Adrenal gland (tissue), 12 donors: ENCODE measurements around the gene NIP7. TPM values are rescaled to one million over a fixed set of nuclear protein-coding genes. Genes with fewer than 3 reads are reported as not detected.

Experiments
- DNase-seq, 7 donors: peaks; one replicate each; pipeline ENCODE4 v3.0.0-alpha.2; 2019 to 2020
- H3K27ac ChIP-seq, 5 donors: fragments of 200-600 bp; sonication (generic) in 4 of 5; 1 replicate in 3 of 5; 2 replicates in 2 of 5; pipeline versions ENCODE4 v1.5.1 to v1.8.0; 2016 to 2020; ENCODE audit warnings: mild to moderate bottlenecking in 1 of 5
- H3K27me3 ChIP-seq: fragments of 200-600 bp; 2 replicates; pipeline ENCODE4 v1.8.0; 2021
- H3K36me3 ChIP-seq, 2 donors: fragments of 200-600 bp; replicated peaks in 1 of 2; 1 replicate in 1 of 2; 2 replicates in 1 of 2; pipeline versions ENCODE4 v1.5.1 to v1.8.0; 2018 to 2022
- H3K4me1 ChIP-seq, 2 donors: fragments of 200-600 bp; replicated peaks in 1 of 2; 1 replicate in 1 of 2; 2 replicates in 1 of 2; pipeline versions ENCODE4 v1.5.1 to v1.8.0; 2018 to 2021
- H3K4me3 ChIP-seq, 4 donors: fragments of 200-600 bp; sonication (generic) in 3 of 4; one replicate each; pipeline ENCODE4 v1.5.1; 2016 to 2018
- H3K9me3 ChIP-seq, 3 donors: fragments of 200-600 bp; sonication (generic) in 1 of 3; replicated peaks in 1 of 3; 1 replicate in 2 of 3; 2 replicates in 1 of 3; pipeline versions ENCODE4 v1.5.1 to v1.8.0; 2016 to 2021
- CTCF ChIP-seq, 6 experiments: fragments of 450-650 bp in 4 of 6; fragments of 200-600 bp in 2 of 6; sonication (generic) in 1 of 6; IDR thresholded peaks; 1 replicate in 5 of 6; 2 replicates in 1 of 6; pipeline versions ENCODE4 v1.5.1 to v1.8.0; 2016 to 2021; ENCODE audit warnings: antibody characterized with exemption in 6 of 6, mild to moderate bottlenecking in 2 of 6, moderate library complexity in 1 of 6
- POLR2A ChIP-seq, 2 donors: fragments of 450-650 bp; IDR thresholded peaks; one replicate each; pipeline ENCODE4 v1.6.1; 2017; ENCODE audit warnings: antibody characterized with exemption in 2 of 2, mild to moderate bottlenecking in 2 of 2, moderate library complexity in 1 of 2
- WGBS, 4 donors: extraction: QIAGEN DNeasy Blood & Tissue Kit in 2 of 4; methylation state at CpG; one replicate each; pipeline versions ENCODE4 v1.1.5 to v1.1.7; 2013 to 2017; 5-methylcytosine and 5-hydroxymethylcytosine counted together
- intact Hi-C, 2 donors: fragments of 100-400 bp; cut with DNase I; formaldehyde crosslinking; loops; one replicate each; pipeline versions ENCODE4 v1.14.1 to v1.15.0; 2022 to 2023
- polyA plus RNA-seq, 3 donors: library from polyadenylated mRNA; stranded (reverse); fragments of 200-250 nt in 2 of 3; fragments of 350-450 nt in 1 of 3; fragmentation: Illumina TruSeq in 1 of 3; extraction: RNeasy Lipid Tissue Mini Kit (QIAGEN cat#74804) in 1 of 3; gene quantifications; one replicate each; pipeline ENCODE4 v1.2.3, GENCODE V29; 2013 to 2014
- total RNA-seq, 9 donors: library from RNA; depleted of rRNA in 4 of 9; stranded (reverse); fragments of >200 nt in 4 of 9; fragments of 120-200 nt in 1 of 9; fragmentation: NEBNext Ultra II Directional in 1 of 9; extraction: Animal tissue kit (Norgen Biotek cat#: 25700) in 1 of 9; gene quantifications; one replicate each; pipeline versions ENCODE4 v1.1.0 to v1.2.4, GENCODE V29; 2013 to 2023
- donor health status: healthy with polysubstance abuse.
- donor health status: Bipolar disorder and iron deficiency.
- donor health status: DM: yes; HTN: yes; CAD: no.
- donor health status: DM: no; HTN: no; CAD: no.
- donor health status: DM: no; HTN: no; CAD: no.
- donor health status: DM: yes; HTN: yes; CAD: no.

Gene NIP7
- total and polyA plus RNA-seq, 12 donors: 10.5 to 38.0 (median 21.6) TPM

GRCh38 chr16:69315486-69316311 is 23.9 kb upstream of the NIP7 start:
- H3K36me3 ChIP-seq: peaks cover 0 to 59% of the 10 kb centered on the region in 2 donors
- peak overlapping the region in 3 of 5 donors; percentile 48 to 86 (median 81) for H3K27ac ChIP-seq
- TF ChIP-seq POLR2A (IDR thresholded peaks at IDR 0.05): no peak
- no peak for TF ChIP-seq CTCF (IDR thresholded peaks at IDR 0.05)
- intact Hi-C loops: no loop called here
- peaks cover 18 to 26% of the 10 kb centered on the region in 2 donors for H3K4me1 ChIP-seq
- WGBS, 4 donors: 53 to 76% (median 67%) methylated on average over 27 to 30 of the region's 30 CpGs
- H3K27me3 ChIP-seq: no peaks in the 10 kb centered on the region
- DNase-seq: peak in 4 of 7 donors; percentile 41 to 78 (median 68)
- H3K9me3 ChIP-seq: no peaks in the 10 kb centered on the region
- no peak overlapping the region for H3K4me3 ChIP-seq

GRCh38 chr16:69316595-69317034 is 23.0 kb upstream of the NIP7 start:
- H3K4me3 ChIP-seq: no peak overlapping the region
- H3K9me3 ChIP-seq: no peaks in the 10 kb centered on the region
- intact Hi-C loops: no loop called here
- peak in 5 of 7 donors; percentile 52 to 76 (median 69) for DNase-seq
- H3K4me1 ChIP-seq: peaks cover 18 to 26% of the 10 kb centered on the region in 2 donors
- H3K27ac ChIP-seq: peak overlapping the region in 2 of 5 donors; percentile 81 to 86
- peaks cover 0 to 68% of the 10 kb centered on the region in 2 donors for H3K36me3 ChIP-seq
- H3K27me3 ChIP-seq: no peaks in the 10 kb centered on the region
- 60 to 97% (median 69%) methylated on average over 1 to 17 of the region's 17 CpGs for WGBS, 4 donors
- TF ChIP-seq POLR2A (IDR thresholded peaks at IDR 0.05) (no peak), CTCF (IDR thresholded peaks at IDR 0.05) (no peak)

GRCh38 chr16:69318177-69318910 is 21.2 kb upstream of the NIP7 start:
- intact Hi-C loops: no loop called here
- H3K4me1 ChIP-seq: peaks cover 7 to 16% of the 10 kb centered on the region in 2 donors
- H3K9me3 ChIP-seq: no peaks in the 10 kb centered on the region
- TF ChIP-seq POLR2A (IDR thresholded peaks at IDR 0.05) (no peak), CTCF (IDR thresholded peaks at IDR 0.05) (no peak)
- no peaks in the 10 kb centered on the region for H3K27me3 ChIP-seq
- peaks cover 0 to 86% of the 10 kb centered on the region in 2 donors for H3K36me3 ChIP-seq
- 87 to 89% (median 88%) methylated on average over 29 to 30 of the region's 30 CpGs for WGBS, 4 donors
- peak overlapping the region in 2 of 5 donors; percentile 32 to 38 for H3K27ac ChIP-seq
- DNase-seq: peak in 1 of 7 donors; percentile 22
- no peak overlapping the region for H3K4me3 ChIP-seq

GRCh38 chr16:69318911-69319289 is 20.7 kb upstream of the NIP7 start:
- WGBS, 4 donors: 44 to 80% (median 68%) methylated on average over 1 to 10 of the region's 10 CpGs
- peak in 1 of 7 donors; percentile 13 for DNase-seq

More at GRCh38 chr16:69318911-69319289, 20.7 kb upstream of the NIP7 start:
- Histone ChIP-seq H3K4me3 (no peak overlapping the region), H3K27ac (peak overlapping the region in 1 of 5 donors; percentile 38), H3K36me3 (peaks cover 0 to 90% of the 10 kb centered on the region in 2 donors), H3K4me1 (peaks cover 7 to 16% of the 10 kb centered on the region in 2 donors), H3K27me3 (no peaks in the 10 kb centered on the region), H3K9me3 (no peaks in the 10 kb centered on the region)
- TF ChIP-seq POLR2A (IDR thresholded peaks at IDR 0.05) (no peak), CTCF (IDR thresholded peaks at IDR 0.05) (no peak)
- intact Hi-C loops: no loop called here
